Chondrocyte (in vitro differentiated cells): Measurements from ENCODE around the gene LIMCH1. TPM values are rescaled to one million over a fixed set of nuclear protein-coding genes. Genes with fewer than 3 reads are reported as not detected.

Experiments
- DNase-seq: peaks from one replicate; pipeline ENCODE4 v3.0.0; 2021; ENCODE audit warnings: mixed read lengths, low spot score
- H3K27ac Mint-ChIP-seq: one replicate; pipeline ENCODE4 v1.8.0; 2021; ENCODE audit warnings: mild to moderate bottlenecking, moderate library complexity, mixed read lengths; ENCODE audit not compliant: unreplicated experiment
- H3K27me3 Mint-ChIP-seq: 2 replicates; pipeline ENCODE4 v1.8.0; 2021; ENCODE audit warnings: low read depth, mixed read lengths
- H3K36me3 Mint-ChIP-seq: 2 replicates; pipeline ENCODE4 v1.8.0; 2021; ENCODE audit warnings: low read depth, mixed read lengths
- H3K4me1 Mint-ChIP-seq: 2 replicates; pipeline ENCODE4 v1.8.0; 2021; ENCODE audit warnings: low read depth, mild to moderate bottlenecking, mixed read lengths
- H3K4me3 Mint-ChIP-seq: one replicate; pipeline ENCODE4 v1.8.0; 2021; ENCODE audit warnings: mild to moderate bottlenecking, moderate library complexity, mixed read lengths; ENCODE audit not compliant: unreplicated experiment
- H3K9me3 Mint-ChIP-seq: 2 replicates; pipeline ENCODE4 v1.8.0; 2021; ENCODE audit warnings: low read depth, mixed read lengths
- total RNA-seq: library from RNA; stranded (reverse); gene quantifications from 3 replicates; pipeline ENCODE4 v1.2.1, GENCODE V29; 2021
- TF ChIP-seq, protein P1 (sequence below): fragments of 200-600 bp; sonication (generic); IDR thresholded peaks from 2 replicates; pipeline ENCODE4 v1.5.0; 2021; ENCODE audit warnings: antibody characterized with exemption, mild to moderate bottlenecking, moderate library complexity

Gene LIMCH1
- total RNA-seq, 1 donor from 2014 or later, result 9.8 TPM

DNA sequence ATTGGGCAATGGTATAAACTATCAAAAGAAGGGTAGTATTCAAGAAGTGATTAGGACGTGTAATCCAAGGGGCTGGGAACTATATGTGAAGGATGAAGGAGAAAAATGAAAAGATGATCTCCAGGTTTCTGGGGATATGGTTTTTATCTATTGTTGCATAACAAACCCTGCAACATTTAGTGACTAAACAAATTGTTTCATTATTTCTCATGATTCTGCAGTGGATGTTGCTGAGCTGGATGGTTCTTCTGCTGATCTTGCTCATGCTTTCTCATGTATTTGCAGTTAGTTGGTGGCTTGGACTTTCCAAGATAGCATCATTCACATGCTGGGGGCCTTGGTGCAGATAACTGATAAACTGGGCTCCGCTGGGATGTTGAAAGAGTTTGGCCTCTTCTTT, 181.5 kb downstream of the LIMCH1 start:
- H3K27me3 Mint-ChIP-seq, result peaks cover 2% of the 10 kb centered on the region
- TF ChIP-seq, protein P1, sequence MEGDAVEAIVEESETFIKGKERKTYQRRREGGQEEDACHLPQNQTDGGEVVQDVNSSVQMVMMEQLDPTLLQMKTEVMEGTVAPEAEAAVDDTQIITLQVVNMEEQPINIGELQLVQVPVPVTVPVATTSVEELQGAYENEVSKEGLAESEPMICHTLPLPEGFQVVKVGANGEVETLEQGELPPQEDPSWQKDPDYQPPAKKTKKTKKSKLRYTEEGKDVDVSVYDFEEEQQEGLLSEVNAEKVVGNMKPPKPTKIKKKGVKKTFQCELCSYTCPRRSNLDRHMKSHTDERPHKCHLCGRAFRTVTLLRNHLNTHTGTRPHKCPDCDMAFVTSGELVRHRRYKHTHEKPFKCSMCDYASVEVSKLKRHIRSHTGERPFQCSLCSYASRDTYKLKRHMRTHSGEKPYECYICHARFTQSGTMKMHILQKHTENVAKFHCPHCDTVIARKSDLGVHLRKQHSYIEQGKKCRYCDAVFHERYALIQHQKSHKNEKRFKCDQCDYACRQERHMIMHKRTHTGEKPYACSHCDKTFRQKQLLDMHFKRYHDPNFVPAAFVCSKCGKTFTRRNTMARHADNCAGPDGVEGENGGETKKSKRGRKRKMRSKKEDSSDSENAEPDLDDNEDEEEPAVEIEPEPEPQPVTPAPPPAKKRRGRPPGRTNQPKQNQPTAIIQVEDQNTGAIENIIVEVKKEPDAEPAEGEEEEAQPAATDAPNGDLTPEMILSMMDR, result no peak
- no peak overlapping the region for H3K27ac Mint-ChIP-seq
- no peak for DNase-seq
- no peak overlapping the region for H3K4me3 Mint-ChIP-seq
- no peaks in the 10 kb centered on the region for H3K36me3 Mint-ChIP-seq
- no peaks in the 10 kb centered on the region for H3K9me3 Mint-ChIP-seq
- peaks cover 6% of the 10 kb centered on the region for H3K4me1 Mint-ChIP-seq

DNA sequence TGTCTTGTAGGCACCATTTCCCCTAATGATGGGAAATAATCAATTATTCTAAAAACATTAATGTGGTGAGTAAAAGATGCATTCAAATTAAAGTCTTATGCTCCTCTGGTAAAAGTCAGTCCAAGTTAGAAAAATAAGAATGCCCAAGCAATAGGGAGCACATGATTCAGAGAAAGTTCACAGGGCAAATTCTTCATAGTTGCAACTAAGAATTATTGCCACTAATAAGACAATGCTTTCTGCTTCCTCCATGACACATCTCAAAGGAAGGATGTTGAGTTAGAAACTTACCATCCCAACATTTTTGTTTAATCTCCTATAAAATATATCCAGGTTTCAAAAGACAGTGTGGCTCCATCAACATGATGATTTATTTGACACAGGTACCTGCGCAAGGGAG, 184.2 kb downstream of the LIMCH1 start:
- no peak for DNase-seq
- Mint-ChIP-seq H3K36me3 (peaks cover 5% of the 10 kb centered on the region), H3K9me3 (peaks cover 10% of the 10 kb centered on the region), H3K27me3 (peaks cover 12% of the 10 kb centered on the region), H3K4me1 (peaks cover 6% of the 10 kb centered on the region), H3K27ac (no peak overlapping the region), H3K4me3 (no peak overlapping the region)
- TF ChIP-seq, protein P1, result no peak

DNA sequence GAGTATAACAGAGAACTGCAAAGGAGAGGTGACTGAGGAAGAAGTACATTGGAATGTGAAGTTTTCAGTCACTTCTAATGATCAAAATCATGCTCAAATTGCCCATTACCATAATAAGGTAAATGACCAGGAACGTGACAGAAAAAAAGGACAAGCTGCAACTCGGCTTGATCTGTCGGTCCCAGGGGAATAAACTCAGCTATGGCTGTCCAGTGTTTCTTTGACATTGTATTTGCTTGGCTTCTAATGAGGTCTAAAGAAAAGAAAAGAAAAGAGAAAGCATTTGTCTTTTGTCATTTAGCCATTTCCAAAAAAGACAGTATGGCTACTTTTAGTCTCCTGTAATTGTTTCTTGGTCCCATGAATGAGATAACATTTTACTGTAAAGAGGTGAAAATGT, 185.3 kb downstream of the LIMCH1 start:
- peaks cover 20% of the 10 kb centered on the region for H3K27me3 Mint-ChIP-seq
- TF ChIP-seq, protein P1, result no peak

DNA sequence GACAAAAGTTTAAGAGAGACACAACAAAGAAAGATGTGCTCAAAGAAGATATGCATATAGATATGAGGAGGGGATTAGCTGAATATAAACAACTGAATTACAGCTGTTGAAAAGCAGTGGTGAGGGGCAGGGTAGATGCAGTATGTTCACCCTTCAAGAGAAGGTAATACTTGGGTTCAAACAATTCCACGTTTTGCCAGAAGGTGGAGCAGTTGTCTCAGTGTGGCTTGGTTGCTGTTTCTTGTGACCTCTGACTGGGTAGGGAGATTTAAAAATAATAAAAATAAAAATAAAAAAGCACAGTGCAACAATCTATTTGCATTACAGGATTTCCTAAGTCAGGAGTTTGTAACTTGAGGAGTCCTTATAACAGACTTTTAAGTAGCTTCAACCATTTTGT, 187.3 kb downstream of the LIMCH1 start:
- Mint-ChIP-seq H3K9me3 (peaks cover 10% of the 10 kb centered on the region), H3K27ac (no peak overlapping the region), H3K4me1 (no peaks in the 10 kb centered on the region), H3K4me3 (no peak overlapping the region), H3K27me3 (peaks cover 34% of the 10 kb centered on the region), H3K36me3 (peaks cover 5% of the 10 kb centered on the region)
- TF ChIP-seq, protein P1, result peak; percentile 41
- DNase-seq, result no peak

More for the DNA sequence above, 185.3 kb downstream of the LIMCH1 start:
- H3K4me1 Mint-ChIP-seq, result peaks cover 6% of the 10 kb centered on the region
- H3K9me3 Mint-ChIP-seq, result peaks cover 10% of the 10 kb centered on the region
- DNase-seq, result no peak
- no peak overlapping the region for H3K4me3 Mint-ChIP-seq
- peaks cover 5% of the 10 kb centered on the region for H3K36me3 Mint-ChIP-seq
- no peak overlapping the region for H3K27ac Mint-ChIP-seq

DNA sequence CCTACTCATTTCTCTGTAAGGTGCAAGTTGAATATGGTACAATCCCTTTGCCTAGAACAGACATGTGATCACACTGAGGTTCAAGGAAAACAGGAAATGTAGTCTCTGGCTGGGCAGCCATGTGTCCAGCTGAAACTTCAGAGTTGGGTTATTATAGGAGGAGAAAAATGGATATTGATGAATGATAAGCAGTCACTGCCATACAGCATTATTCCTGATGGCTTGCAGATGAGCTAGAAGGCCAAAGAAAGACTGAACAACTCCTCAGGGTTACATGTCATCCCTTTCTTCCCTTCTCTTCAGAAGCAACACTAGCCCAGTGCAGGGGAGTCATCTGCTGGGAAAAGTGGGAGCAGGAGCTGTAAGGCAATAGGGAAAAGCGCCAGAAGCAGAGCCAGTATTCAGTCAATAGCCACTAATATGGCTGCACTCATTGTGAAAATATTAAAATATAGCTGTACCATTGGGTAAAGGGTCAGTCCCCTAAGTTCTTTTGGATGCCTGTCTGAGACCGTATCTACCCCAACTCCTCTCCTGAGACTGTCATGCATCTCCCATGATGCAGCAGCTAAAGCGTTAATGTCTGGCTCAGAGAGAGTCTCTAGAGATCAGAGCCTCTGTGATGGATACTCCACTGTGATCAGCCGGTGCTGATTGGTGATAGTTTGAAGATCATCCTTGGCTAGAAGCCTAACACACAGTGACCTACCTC, 190.1 kb downstream of the LIMCH1 start:
- peaks cover 10% of the 10 kb centered on the region for H3K9me3 Mint-ChIP-seq
- no peak overlapping the region for H3K4me3 Mint-ChIP-seq
- peaks cover 5% of the 10 kb centered on the region for H3K36me3 Mint-ChIP-seq
- no peak overlapping the region for H3K27ac Mint-ChIP-seq
- no peaks in the 10 kb centered on the region for H3K4me1 Mint-ChIP-seq
- TF ChIP-seq, protein P1, result no peak
- H3K27me3 Mint-ChIP-seq, result peaks cover 54% of the 10 kb centered on the region
- no peak for DNase-seq
